NB4 (cell line): ENCODE data around the gene DDX51.
A peak's percentile ranks its signal among the peaks of the same experiment; 100 is the strongest.

Experiments used
- DNase-seq: peaks from one replicate; pipeline ENCODE4 v3.0.0; 2010; ENCODE audit warnings: low read depth
- H3K4me3 ChIP-seq: one replicate; pipeline ENCODE4 v1.5.1; 2011; ENCODE audit warnings: mild to moderate bottlenecking, low read depth, low read length, moderate library complexity
- MYC ChIP-seq: IDR thresholded peaks from 2 replicates; pipeline ENCODE4 v1.6.1; 2011; ENCODE audit warnings: low read depth, low read length
- POLR2A ChIP-seq: IDR thresholded peaks from 2 replicates; pipeline ENCODE4 v1.6.1; 2011; ENCODE audit warnings: mild to moderate bottlenecking; ENCODE audit not compliant: insufficient read length; ENCODE audit errors: extremely low read depth
- TF ChIP-seq, protein P1 (sequence below): IDR thresholded peaks from one replicate; pipeline ENCODE4 v1.5.1; 2012; ENCODE audit warnings: low read depth, low read length
- TF ChIP-seq, protein P2 (sequence below): IDR thresholded peaks from 2 replicates; pipeline ENCODE4 v1.6.1; 2011; ENCODE audit warnings: low read depth, low read length

DDX51 gene

DNA sequence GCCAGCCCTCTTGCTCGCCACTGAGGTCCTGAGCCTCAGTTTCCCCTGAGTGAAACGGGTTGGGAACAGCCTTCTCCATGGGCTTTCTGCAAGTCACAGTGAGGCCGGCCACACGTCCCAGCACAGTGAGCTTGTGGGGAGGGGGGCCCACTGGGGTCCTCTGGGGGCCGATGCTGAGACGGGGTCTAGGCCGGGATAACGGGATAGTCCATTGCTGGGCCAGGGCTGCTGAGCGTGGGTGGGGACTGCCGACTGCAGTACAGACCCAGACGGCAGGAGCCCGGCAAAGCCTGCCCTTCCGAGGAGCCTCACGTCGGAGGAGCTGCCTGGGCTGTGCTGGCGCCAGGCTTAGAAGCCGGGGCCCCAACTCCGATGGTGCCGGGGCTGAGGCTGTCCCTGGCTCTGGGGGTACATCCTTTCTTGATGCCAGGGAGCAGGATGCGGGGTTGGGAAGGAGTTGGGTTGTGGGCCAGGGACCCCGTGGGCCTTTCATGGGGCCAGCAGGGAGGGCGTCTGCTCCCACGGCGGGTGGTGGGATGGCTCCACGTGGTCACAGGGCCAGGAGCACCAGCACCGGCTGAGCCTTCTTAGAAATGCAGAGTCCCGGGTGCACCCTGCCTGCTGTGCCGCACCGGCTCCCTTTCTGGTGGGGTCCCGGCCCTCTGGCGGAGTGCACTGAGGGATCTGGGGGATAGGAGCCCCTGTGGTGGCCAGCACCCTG is 24.4 kb upstream of the DDX51 start:
- no peak overlapping the region for H3K4me3 ChIP-seq
- TF ChIP-seq MYC: no peak
- TF ChIP-seq, protein P1, sequence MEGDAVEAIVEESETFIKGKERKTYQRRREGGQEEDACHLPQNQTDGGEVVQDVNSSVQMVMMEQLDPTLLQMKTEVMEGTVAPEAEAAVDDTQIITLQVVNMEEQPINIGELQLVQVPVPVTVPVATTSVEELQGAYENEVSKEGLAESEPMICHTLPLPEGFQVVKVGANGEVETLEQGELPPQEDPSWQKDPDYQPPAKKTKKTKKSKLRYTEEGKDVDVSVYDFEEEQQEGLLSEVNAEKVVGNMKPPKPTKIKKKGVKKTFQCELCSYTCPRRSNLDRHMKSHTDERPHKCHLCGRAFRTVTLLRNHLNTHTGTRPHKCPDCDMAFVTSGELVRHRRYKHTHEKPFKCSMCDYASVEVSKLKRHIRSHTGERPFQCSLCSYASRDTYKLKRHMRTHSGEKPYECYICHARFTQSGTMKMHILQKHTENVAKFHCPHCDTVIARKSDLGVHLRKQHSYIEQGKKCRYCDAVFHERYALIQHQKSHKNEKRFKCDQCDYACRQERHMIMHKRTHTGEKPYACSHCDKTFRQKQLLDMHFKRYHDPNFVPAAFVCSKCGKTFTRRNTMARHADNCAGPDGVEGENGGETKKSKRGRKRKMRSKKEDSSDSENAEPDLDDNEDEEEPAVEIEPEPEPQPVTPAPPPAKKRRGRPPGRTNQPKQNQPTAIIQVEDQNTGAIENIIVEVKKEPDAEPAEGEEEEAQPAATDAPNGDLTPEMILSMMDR: no peak
- TF ChIP-seq POLR2A: no peak
- TF ChIP-seq, protein P2, sequence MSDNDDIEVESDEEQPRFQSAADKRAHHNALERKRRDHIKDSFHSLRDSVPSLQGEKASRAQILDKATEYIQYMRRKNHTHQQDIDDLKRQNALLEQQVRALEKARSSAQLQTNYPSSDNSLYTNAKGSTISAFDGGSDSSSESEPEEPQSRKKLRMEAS: no peak
- DNase-seq: no peak

- TF ChIP-seq, protein P1: no peak
- TF ChIP-seq POLR2A (no peak), MYC (peak; percentile 5; the same call in 1 of the 2 replicates)
- TF ChIP-seq, protein P2: peak; percentile 82
- H3K4me3 ChIP-seq: no peak overlapping the region
- DNase-seq: peak; percentile 83
Observed at GRCh38 chr12:132167611-132168310, 23.6 kb upstream of the DDX51 start.

GRCh38 chr12:132166801-132167591 is 22.9 kb upstream of the DDX51 start:
- DNase-seq: no peak
- no peak overlapping the region for H3K4me3 ChIP-seq
- TF ChIP-seq MYC: no peak
- TF ChIP-seq POLR2A: no peak
- TF ChIP-seq, protein P2: no peak
- TF ChIP-seq, protein P1: no peak

- no peak for DNase-seq
- no peak overlapping the region for H3K4me3 ChIP-seq
- TF ChIP-seq, protein P2: no peak
- TF ChIP-seq POLR2A (no peak), MYC (no peak)
- TF ChIP-seq, protein P1: no peak
Observed at GRCh38 chr12:132166093-132166492, 22.0 kb upstream of the DDX51 start.

DNA sequence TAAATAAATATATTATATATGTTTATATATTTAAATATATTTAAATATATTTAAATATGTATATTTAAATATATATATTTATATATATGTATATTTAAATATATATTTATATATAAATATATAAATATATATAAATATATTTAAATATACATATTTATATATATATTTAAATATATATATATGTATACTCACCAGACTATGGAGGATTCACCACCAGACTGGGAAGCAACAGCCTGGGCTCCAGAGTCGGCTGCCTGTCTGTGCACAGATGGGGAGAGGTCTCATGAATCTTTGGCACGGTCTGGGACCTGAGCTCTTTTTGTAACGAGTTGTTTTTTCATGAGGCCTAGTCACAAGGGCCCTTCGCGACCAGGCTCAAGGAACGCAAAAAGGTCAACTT is 21.5 kb upstream of the DDX51 start:
- TF ChIP-seq, protein P1: no peak
- TF ChIP-seq POLR2A (no peak), MYC (no peak)
- TF ChIP-seq, protein P2: no peak
- H3K4me3 ChIP-seq: no peak overlapping the region
- DNase-seq: no peak
